ENCODE results near the gene TXK. TPM values are rescaled to one million over a fixed set of nuclear protein-coding genes. Genes with fewer than 3 reads are reported as not detected.
"Not testable (repeated sequence)": the region's sequence is repeated elsewhere in the genome, so short reads cannot be mapped to it uniquely, and the experiment has no call there.

TXK gene
- total RNA-seq, 6 donors from 2014 or later = 4.0 to 16.8 (median 6.2) TPM

- 68 to 77% methylated on average over 6 of the region's 6 CpGs for WGBS, 2 donors
- Histone ChIP-seq H3K27me3 (no peaks in the 10 kb centered on the region), H3K4me1 (peaks cover 0 to 4% (median 0%) of the 10 kb centered on the region in 4 donors), H3K9me3 (no peaks in the 10 kb centered on the region), H3K4me3 (no peak overlapping the region), H3K36me3 (no peaks in the 10 kb centered on the region), H3K27ac (no peak overlapping the region)
- DNase-seq (no peak), ATAC-seq (ENCODE audit: low FRiP score in 2 of 2) (peak; percentile 51 to 82)
- TF ChIP-seq EP300 (IDR thresholded peaks at IDR 0.05) = no peak
- TF ChIP-seq CTCF (IDR thresholded peaks at IDR 0.05) = no peak
- TF ChIP-seq POLR2A (IDR thresholded peaks at IDR 0.05) = no peak
- no peak for TF ChIP-seq POLR2AphosphoS5 (IDR thresholded peaks at IDR 0.05)
These were observed 39.3 kb upstream of the TXK start for GRCh38 chr4:48173056-48173991.

GRCh38 chr4:48172651-48173050, 38.6 kb upstream of the TXK start:
- Histone ChIP-seq H3K36me3 (peaks cover 0 to under 1% (median 0%) of the 10 kb centered on the region in 4 donors), H3K9me3 (no peaks in the 10 kb centered on the region), H3K4me1 (peaks cover 0 to 4% (median 0%) of the 10 kb centered on the region in 4 donors), H3K4me3 (no peak overlapping the region), H3K27ac (no peak overlapping the region), H3K27me3 (no peaks in the 10 kb centered on the region)
- TF ChIP-seq CTCF (IDR thresholded peaks at IDR 0.05) = no peak
- TF ChIP-seq EP300 (IDR thresholded peaks at IDR 0.05) = no peak
- TF ChIP-seq POLR2A (IDR thresholded peaks at IDR 0.05) = no peak
- TF ChIP-seq POLR2AphosphoS5 (IDR thresholded peaks at IDR 0.05) = no peak
- DNase-seq (no peak), ATAC-seq (ENCODE audit: low FRiP score in 2 of 2) (no peak)
- WGBS, 2 donors = 49 to 91% methylated on average over 4 of the region's 4 CpGs

GRCh38 chr4:48169636-48170035, 35.6 kb upstream of the TXK start:
- ATAC-seq (ENCODE audit: low FRiP score in 2 of 2) (no peak), DNase-seq (no peak)
- Histone ChIP-seq H3K9me3 (no peaks in the 10 kb centered on the region), H3K36me3 (peaks cover 0 to 10% (median 0%) of the 10 kb centered on the region in 4 donors), H3K27ac (no peak overlapping the region), H3K27me3 (no peaks in the 10 kb centered on the region), H3K4me3 (no peak overlapping the region), H3K4me1 (peaks cover 0 to 4% (median 0%) of the 10 kb centered on the region in 4 donors)
- 0 to 91% methylated on average over 1 of the region's 1 CpG for WGBS, 2 donors
- no peak for TF ChIP-seq EP300 (IDR thresholded peaks at IDR 0.05)
- TF ChIP-seq POLR2A (IDR thresholded peaks at IDR 0.05) = no peak
- TF ChIP-seq POLR2AphosphoS5 (IDR thresholded peaks at IDR 0.05) = no peak
- TF ChIP-seq CTCF (IDR thresholded peaks at IDR 0.05) = no peak

GRCh38 chr4:48167538-48168263, 33.7 kb upstream of the TXK start:
- ATAC-seq (ENCODE audit: low FRiP score in 2 of 2) = no peak
- Histone ChIP-seq H3K36me3 (peaks cover 0 to 10% (median 0%) of the 10 kb centered on the region in 4 donors), H3K27me3 (no peaks in the 10 kb centered on the region), H3K4me1 (no peaks in the 10 kb centered on the region), H3K4me3 (no peak overlapping the region), H3K9me3 (no peaks in the 10 kb centered on the region), H3K27ac (no peak overlapping the region)
- TF ChIP-seq POLR2A (IDR thresholded peaks at IDR 0.05) (no peak), EP300 (IDR thresholded peaks at IDR 0.05) (no peak), POLR2AphosphoS5 (IDR thresholded peaks at IDR 0.05) (no peak), CTCF (IDR thresholded peaks at IDR 0.05) (no peak)
- 72 to 90% methylated on average over 5 of the region's 5 CpGs for WGBS, 2 donors
- DNase-seq = no peak

GRCh38 chr4:48164561-48164960, 30.5 kb upstream of the TXK start:
- not testable (repeated sequence) for H3K4me3 ChIP-seq; H3K36me3 ChIP-seq; DNase-seq; H3K27me3 ChIP-seq; H3K4me1 ChIP-seq; ATAC-seq (ENCODE audit: low FRiP score in 2 of 2); H3K9me3 ChIP-seq; H3K27ac ChIP-seq
- 89 to 96% methylated on average over 9 of the region's 9 CpGs for WGBS, 2 donors

All from upper lobe of left lung (tissue), 6 donors.